Right renal pelvis (tissue), 4 donors: ENCODE results near the gene CNP. TPM values are rescaled to one million over a fixed set of nuclear protein-coding genes. Genes with fewer than 3 reads are reported as not detected.
"Not testable (repeated sequence)": the region's sequence is repeated elsewhere in the genome, so short reads cannot be mapped to it uniquely, and the experiment has no call there.

ENCODE experiments used
- DNase-seq, 4 donors: peaks; one replicate each; pipeline ENCODE4 v3.0.0-alpha.2; 2013; ENCODE audit warnings: low read depth in 4 of 4, low spot score in 3 of 4, missing footprints in 1 of 4
- polyA plus RNA-seq, 4 donors: library from polyadenylated mRNA; unstranded; fragments of 120-200 nt; gene quantifications; one replicate each; pipeline ENCODE4 v1.2.1, GENCODE V29; 2013; ENCODE audit not compliant: insufficient read length in 4 of 4

The CNP gene
- polyA plus RNA-seq, 4 donors, result 63.0 to 80.3 (median 68.1) TPM

DNA sequence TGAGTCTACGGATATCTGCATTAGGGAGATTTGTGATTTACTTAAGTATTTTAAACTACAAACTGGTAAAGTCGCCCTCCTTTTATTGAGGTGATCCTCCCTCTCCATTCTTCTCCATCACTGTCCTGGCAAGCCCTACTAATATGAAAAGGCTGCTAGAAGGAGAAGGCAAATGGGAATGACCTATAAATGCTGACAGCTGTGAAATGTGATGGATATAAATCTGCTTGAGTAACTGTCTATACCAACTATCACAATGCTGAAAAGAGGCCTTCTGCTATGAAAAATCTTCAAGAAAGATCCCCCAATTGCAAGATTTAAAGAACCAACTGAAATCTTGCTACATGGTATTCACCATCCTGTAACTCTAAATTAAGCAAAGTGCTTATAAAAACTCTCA is 35.1 kb downstream of the CNP start:
- DNase-seq, result no peak

DNA sequence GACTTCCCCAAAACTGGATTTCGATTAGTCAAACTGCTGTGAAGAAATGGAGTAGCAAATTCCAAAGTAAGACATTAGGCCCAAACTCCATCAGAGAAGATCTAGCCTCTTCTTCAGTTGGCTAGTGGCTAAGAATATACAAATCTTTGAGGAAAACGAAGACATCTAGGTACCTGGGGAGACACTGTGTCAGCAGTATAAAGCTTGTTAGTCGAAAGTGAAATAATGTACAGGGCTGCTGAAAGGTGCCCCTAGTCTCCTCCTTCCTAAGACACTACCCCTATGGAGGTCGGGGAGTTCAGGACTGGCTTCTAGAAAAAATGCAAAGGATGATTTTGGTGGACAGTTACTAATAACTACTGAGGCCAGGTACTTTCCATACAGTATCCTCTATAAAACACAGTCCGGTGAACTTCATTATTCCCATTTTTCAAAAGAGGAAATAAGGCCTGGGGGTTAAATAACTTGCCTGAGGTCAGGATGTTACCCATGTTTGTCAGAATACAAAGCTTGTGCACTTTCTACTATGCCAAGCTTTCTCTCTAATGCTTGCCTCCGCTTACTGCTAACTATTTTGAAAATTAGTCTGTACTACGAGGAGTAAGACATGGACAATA is 35.7 kb downstream of the CNP start:
- DNase-seq, result no peak

- DNase-seq, result no peak
Measured at GRCh38 chr17:42002792-42003301, 36.3 kb downstream of the CNP start.

DNA sequence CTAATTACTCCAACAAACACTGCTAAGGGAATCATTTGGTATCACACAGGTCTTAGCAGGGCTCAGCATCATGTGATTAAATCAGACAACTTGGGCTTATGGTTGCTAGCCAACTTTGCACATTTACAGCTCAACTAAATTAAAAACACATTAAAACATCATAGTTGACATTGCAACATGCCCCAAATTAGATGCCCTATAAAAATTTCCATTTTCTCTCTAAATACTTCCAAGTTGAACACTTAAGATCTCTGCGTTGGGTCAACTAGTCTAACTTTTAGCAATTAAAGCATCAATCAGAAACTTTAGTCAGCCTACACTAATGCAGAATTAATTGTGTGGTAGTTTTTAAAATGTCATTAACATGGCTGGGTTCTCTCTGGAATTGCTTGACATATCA is 38.6 kb downstream of the CNP start:
- no peak for DNase-seq

DNA sequence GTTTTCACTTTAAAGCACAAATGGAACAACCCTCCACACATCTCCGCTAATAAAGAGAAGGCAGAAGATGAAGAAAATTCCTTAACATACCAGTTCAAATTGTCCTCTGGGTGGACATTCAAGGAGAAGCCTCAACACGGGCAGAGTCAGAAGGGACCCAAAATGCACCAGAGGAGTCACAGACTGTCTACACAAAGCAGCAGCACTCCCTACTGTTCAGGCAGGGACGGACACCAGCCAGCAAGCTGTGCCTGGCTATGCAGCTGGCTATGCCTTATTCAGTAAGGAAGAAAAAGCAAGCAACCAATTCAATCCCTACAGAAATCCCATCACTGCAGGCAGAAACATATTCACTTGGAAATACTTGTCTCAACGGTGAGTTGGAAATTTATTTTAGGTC is 42.6 kb downstream of the CNP start:
- DNase-seq, result no peak

DNA sequence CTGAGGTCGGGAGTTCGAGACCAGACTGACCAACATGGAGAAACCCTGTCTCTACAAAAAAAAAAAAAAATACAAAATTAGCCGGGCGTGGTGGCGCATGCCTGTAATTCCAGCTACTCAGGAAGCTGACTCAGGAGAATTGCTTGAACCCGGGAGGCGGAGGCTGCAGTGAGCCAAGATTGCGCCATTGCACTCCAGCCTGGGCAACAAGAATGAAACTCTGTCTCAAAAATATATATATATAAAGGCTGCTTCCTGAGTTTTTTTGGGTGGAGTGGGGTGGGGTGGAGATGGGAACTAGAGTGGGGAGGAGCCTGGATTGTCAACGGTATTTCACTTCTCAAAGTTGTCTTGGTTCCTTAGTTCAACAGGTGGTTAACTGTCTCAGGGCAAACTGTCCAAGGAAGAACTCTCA is 43.7 kb downstream of the CNP start:
- DNase-seq, result not testable (repeated sequence)

DNA sequence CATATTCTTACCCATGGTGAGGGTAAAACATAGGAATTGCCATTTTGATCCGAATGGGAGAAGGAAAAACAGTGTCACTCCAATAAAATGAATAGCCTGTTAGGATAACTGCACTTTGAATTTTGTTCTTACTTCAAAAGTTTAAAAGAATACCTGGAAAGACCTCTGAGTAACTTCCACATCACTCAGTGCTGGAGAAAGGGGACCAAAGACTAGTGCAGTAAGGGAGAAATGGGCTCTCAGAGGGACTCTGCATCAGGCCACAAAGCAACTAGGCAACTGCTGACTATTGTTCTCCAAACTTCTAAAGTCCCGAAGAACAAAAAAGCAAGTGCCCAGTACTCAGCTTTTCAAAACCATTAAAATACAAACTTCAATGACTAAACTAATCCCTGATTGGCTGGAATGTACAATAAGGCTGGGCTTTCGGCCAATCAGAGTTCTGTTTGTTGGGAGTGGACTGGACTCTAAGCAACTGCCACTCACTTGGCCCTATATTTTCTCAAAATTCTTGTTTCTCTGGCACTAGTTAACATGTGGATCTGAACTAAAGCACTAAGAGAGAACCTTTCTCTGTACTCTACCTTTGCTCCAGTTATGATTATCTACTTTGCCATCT is 44.4 kb downstream of the CNP start:
- DNase-seq, result no peak

DNA sequence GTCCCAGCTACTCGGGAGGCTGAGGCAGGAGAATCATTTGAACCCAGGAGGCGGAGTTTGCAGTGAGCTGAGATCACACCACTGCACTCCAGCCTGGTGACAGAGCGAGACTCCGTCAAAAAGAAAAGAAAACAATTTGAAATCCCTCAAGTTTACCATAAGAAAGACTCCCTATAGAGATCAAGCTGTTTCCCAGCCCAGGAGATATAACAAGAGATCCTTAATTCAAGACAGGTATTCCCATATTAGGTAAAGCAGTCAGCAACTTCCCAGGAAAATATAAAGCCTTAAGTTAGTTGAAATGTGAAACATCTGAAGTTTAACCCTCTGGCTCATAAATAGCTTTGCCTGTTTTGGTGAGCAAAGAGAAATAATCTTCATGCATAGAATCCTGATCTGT is 45.8 kb downstream of the CNP start:
- DNase-seq, result not testable (repeated sequence)

DNA sequence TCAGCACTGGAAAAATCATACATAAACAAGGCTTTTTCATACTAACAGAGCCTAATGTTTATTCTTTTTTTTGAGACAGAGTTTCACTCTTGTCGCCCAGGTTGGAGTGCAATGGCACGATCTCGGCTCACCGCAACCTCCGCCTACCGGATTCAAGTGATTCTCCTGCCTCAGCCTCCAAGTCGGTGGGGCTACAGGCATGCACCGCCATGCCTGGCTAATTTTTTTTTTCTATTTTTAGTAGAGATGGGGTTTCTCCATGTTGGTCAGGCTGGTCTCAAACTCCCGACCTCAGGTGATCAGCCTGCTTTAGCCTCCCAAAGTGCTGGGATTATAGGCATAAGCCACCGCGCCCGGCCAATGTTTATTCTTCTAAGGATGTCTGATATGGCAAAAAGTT is 47.1 kb downstream of the CNP start:
- not testable (repeated sequence) for DNase-seq

GRCh38 chr17:42016411-42016831 is 49.8 kb downstream of the CNP start:
- DNase-seq, result no peak

DNA sequence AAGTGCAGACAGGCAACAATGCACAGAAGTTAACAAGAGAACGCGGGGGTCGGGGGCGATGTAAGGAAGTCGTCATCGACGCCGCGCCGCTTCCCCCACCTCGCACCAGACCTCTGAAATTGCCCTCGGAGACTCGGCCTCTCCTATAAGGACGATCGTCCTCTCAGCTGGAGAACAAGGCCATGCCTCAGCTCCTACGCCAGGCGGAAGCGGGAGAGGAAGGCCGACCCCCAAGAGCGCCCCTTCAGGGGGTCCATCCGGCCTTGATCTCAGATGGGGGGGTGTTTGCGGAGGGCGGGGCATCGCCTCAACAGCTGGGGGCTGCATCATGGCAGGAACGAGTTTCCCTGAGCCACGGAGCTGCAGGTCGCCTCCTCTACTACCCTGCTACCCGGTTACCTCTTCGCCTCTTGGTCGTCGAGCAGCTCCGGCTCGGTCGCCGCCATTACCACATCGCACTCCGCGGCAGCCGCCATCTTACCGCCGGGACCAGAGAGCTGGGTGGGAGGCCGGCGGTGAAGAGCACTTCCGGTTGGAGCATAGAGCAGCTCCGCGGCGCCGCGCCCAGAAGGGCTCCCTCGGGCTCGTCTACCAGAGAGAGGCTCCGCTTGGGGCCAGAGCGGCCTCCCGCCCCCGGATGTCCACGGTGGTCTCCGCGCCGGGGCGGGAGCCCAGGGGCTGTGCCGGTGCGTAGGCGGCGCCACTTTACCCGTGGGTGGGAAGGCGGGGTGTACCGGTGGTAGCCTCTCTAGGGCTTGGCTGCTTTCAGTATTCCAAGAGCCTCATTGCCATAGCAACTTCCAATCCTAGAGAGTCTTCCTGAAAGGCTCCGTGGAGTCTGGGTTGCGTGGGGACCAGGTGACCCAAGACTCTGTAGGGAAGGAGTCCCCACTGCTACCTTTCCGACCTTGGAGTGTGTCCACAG is 50.6 kb downstream of the CNP start, which contains the start of gene DNAJC7:
DNAJC7 (minus strand) TSS at position 499 of the 925 bp plus-strand sequence; CDS start at position 476, 23 bp downstream.
- peak; percentile 82 to 84 (median 82) for DNase-seq

GRCh38 chr17:42017866-42018200 is 51.2 kb downstream of the CNP start:
- DNase-seq, result no peak

GRCh38 chr17:42018339-42018738 is 51.7 kb downstream of the CNP start:
- no peak for DNase-seq

- DNase-seq, result no peak
Measured at GRCh38 chr17:42018988-42019387, 52.4 kb downstream of the CNP start.

DNA sequence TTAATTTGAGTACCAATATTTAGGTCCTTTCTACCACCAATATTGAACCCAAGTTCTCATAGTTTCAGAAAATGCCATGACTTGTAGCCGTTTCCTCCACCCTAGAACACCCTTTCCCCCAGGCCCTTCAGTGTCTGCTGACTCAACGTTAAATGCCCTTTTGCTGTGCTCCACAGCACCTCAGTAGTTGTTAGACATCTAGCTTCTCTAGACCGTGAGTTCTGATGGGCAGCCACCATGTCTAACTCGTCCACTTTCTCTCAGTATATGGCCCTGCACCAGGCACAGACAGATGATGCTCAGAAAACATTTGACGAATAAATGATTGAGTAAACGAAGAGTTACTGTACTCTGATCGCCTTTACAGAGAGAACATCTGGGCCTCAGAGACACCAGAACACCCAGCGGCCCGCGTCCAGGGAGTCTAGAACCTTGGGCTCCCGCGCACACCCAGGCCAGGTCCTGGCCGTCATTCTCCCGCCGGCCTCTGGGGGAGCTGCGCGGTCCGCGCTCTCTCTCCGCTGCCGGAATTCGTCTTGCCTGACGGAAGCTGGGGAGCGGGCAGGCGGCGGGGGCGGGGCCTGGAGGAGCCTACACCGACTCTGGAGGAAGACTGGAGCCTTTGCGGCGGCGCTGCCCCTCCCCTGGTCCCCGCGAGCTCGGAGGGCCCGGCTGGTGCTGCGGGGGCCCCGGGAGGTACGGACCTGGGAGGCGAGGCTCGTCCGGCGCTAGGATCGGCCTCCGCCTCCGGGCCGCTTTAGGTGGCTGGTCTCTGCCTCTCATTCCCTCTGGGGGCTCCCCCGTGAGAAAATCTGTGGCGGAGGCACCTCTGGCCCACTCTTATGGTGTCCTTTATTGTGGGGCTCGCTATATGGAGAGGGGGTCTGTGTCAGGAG is 53.2 kb downstream of the CNP start, which contains the start of gene NKIRAS2:
NKIRAS2 (plus strand) TSS at position 582 of the 896 bp plus-strand sequence. CDS start 1,488 bp downstream, outside the sequence.
- peak; percentile 69 to 81 (median 76) for DNase-seq

DNA sequence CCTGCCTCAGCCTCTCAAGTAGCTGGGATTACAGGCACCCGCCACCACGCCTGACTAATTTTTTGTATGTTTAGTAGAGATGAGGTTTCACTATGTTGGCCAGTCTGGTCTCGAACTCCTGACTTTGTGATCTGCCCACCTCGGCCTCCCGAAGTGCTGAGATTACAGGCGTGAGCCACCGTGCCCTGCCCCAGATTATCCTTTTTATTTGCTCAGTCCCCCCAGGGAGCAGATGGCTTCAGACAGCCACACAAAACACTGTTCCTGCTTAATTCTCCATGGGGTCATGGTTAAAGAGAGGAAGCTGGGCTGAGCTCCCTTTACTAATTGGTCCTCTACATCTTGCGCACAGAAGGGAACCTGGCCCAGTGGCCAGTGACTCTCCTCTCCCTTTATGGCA is 54.2 kb downstream of the CNP start:
- not testable (repeated sequence) for DNase-seq

- DNase-seq, result no peak
Measured at GRCh38 chr17:42023524-42024349, 57.1 kb downstream of the CNP start.

GRCh38 chr17:42025191-42025579 is 58.6 kb downstream of the CNP start:
- no peak for DNase-seq

DNA sequence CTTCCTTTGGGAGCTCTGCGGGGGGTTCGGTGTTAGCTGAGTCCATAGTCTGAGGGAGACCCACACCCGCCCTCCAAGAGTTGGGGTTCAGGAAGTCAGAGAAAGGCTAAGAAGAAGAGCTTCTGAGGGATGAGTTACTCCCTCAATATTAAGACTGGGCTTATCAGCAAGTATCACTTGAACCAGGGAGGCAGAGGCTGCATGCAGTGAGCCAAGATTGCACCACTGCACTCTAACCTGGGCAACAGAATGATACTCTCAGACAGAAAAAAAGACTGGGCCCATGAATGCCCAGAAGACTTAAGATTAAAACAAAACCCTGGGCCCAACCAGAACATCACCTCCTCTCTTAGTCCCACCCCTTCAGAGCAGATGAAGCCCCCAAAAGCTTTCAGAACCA is 59.3 kb downstream of the CNP start:
- DNase-seq, result no peak
